SH-SY5Y (cell line): ENCODE measurements around the gene ELAC1.

Experiments used
- GATA2 ChIP-seq: IDR thresholded peaks from 2 replicates; pipeline ENCODE4 v1.6.1; 2011; ENCODE audit warnings: mild to moderate bottlenecking, low read depth, low read length
- GATA3 ChIP-seq: IDR thresholded peaks from 2 replicates; pipeline ENCODE4 v1.6.1; 2011; ENCODE audit warnings: low read depth, mild to moderate bottlenecking, low read length, moderate library complexity

DNA sequence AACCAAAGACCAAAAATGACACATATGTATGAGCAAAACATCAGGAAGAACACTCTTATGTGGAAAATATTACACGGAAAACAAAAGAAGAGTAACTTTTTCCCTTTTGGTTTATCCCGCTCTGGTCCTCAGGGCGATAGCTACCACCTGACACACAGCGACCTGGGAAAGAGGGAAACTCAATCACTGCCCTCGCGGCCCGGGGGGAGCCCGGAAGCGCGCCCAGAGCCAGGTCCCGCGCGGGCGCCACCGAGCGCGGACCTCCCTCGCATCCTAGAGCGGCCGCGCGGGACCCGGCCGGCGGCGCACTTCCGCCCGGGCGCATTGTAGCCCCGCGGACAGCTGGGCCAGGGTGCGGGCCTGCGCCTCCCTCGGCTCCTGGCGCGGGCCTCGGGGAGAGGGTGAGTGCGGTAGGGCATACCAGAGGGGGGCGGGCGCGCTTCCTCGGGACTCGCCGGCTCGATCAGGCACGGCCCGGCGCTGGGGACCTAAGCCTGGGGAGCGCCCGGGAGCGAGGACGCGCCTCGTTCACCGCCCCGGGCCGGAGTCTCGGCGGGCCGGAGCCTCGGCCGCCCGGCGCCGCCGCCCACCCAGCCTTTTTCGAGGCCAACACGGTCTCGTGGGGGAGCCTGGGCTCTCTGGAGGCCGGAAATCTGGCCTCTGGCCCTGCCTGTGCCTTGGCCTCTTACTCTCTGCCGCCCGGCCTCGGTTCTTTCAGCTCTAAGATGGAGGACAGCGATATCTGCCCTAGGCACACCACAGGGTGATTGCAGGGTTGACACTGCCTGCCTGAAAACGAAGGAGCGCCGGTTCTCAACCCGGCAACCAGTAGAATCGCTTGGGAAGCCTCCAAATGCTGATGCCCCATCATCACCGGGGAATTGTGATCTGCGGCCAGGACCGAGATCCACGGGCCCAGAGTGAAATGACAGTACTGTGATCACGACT lies at the start of gene ELAC1:
- TF ChIP-seq GATA2 = peak; percentile 68
- no peak for TF ChIP-seq GATA3
